ENCODE data around the gene INMT.

- no peak for TF ChIP-seq CTCF (IDR thresholded peaks at IDR 0.05)
- TF ChIP-seq EP300 (IDR thresholded peaks at IDR 0.05) = no peak
These were observed 20.4 kb upstream of the INMT start for GRCh38 chr7:30731581-30731980.
